C4-2B (cell line): Measurements from ENCODE around the gene LMO7.
"Not testable (repeated sequence)": the region's sequence is repeated elsewhere in the genome, so short reads cannot be mapped to it uniquely, and the experiment has no call there.

Experiments used
- CTCF ChIP-seq: fragments of 450-650 bp; conservative IDR thresholded peaks from 2 replicates; pipeline ENCODE4 v1.5.1; 2017; ENCODE audit warnings: mild to moderate bottlenecking
- ZFX ChIP-seq: fragments of 450-650 bp; IDR thresholded peaks from 2 replicates; pipeline ENCODE4 v1.6.1; 2017

DNA sequence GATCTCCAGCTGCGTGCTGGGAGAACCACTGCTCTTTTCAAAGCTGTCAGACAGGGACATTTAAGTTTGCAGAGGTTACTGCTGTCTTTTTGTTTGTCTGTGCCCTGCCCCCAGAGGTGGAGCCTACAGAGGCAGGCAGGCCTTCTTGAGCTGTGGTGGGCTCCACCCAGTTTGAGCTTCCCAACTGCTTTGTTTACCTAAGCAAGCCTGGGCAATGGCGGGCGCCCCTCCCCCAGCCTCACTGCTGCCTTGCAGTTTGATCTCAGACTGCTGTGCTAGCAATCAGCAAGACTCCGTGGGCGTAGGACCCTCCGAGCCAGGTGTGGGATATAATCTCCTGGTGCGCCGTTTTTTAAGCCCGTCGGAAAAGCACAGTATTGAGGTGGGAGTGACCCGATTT lies 97.0 kb downstream of the LMO7 start:
- TF ChIP-seq CTCF, ZFX: not testable (repeated sequence)
